GM12878 (cell line): ENCODE measurements around the gene TAS2R30. TPM values are rescaled to one million over a fixed set of nuclear protein-coding genes. Genes with fewer than 3 reads are reported as not detected.

Source experiments
- ATF3 ChIP-seq: IDR thresholded peaks from 2 replicates; pipeline ENCODE4 v1.6.1; 2011; ENCODE audit warnings: low read depth, mild to moderate bottlenecking, low read length, moderate library complexity, borderline replicate concordance; ENCODE audit errors: extremely low read depth
- BCLAF1 ChIP-seq: fragments of 450-650 bp; IDR thresholded peaks from 2 replicates; pipeline ENCODE4 v1.6.1; 2017; ENCODE audit warnings: antibody characterized with exemption, mild to moderate bottlenecking, moderate library complexity
- BRCA1 ChIP-seq: IDR thresholded peaks from 2 replicates; pipeline ENCODE4 v1.6.1; 2011; ENCODE audit warnings: low read depth, low read length, improper control_type of control experiment
- CEBPZ ChIP-seq: fragments of 150-350 bp; IDR thresholded peaks from 2 replicates; pipeline ENCODE4 v1.6.1; 2016; ENCODE audit warnings: low read depth, low read length
- CTCF ChIP-seq, 3 experiments: IDR thresholded peaks in 2 of 3; conservative IDR thresholded peaks in 1 of 3; 2 replicates each; pipeline ENCODE4 v1.5.1; 2011; ENCODE audit warnings: low read depth in 3 of 3, low read length in 3 of 3, mild to moderate bottlenecking in 3 of 3, control low read depth in 2 of 3, moderate library complexity in 2 of 3, inconsistent platforms in 1 of 3, mixed read lengths in 1 of 3; ENCODE audit not compliant: control insufficient read depth in 2 of 3, insufficient read depth in 1 of 3; ENCODE audit errors: extremely low read depth in 1 of 3
- JUND ChIP-seq: IDR thresholded peaks from 2 replicates; pipeline ENCODE4 v1.6.1; 2012; ENCODE audit warnings: low read depth, mild to moderate bottlenecking, low read length, improper control_type of control experiment, moderate library complexity
- KDM1A ChIP-seq: fragments of 200-600 bp; sonication (generic); IDR thresholded peaks from 2 replicates; pipeline ENCODE4 v1.6.1; 2016; ENCODE audit warnings: borderline replicate concordance
- PML ChIP-seq: IDR thresholded peaks from 2 replicates; pipeline ENCODE4 v1.6.1; 2012; ENCODE audit warnings: low read length, inconsistent platforms
- RAD21 ChIP-seq: IDR thresholded peaks from 2 replicates; pipeline ENCODE4 v1.6.1; 2011; ENCODE audit warnings: mild to moderate bottlenecking, low read depth, low read length, moderate library complexity; ENCODE audit not compliant: insufficient read depth
- RBBP5 ChIP-seq: fragments of 200-600 bp; sonication (generic); conservative IDR thresholded peaks from 2 replicates; pipeline ENCODE4 v1.6.1; 2016
- SIX5 ChIP-seq: IDR thresholded peaks from 2 replicates; pipeline ENCODE4 v1.6.1; 2011; ENCODE audit warnings: mild to moderate bottlenecking, low read depth, low read length, moderate library complexity; ENCODE audit not compliant: severe bottlenecking
- YY1 ChIP-seq: IDR thresholded peaks from 2 replicates; pipeline ENCODE4 v1.6.1; 2011; ENCODE audit warnings: low read depth, mild to moderate bottlenecking, low read length
- ZBTB33 ChIP-seq: fragments of 450-650 bp; IDR thresholded peaks from 2 replicates; pipeline ENCODE4 v1.6.1; 2017; ENCODE audit warnings: mild to moderate bottlenecking
- ZBTB4 ChIP-seq: fragments of 450-650 bp; formaldehyde crosslinking; IDR thresholded peaks from 2 replicates; pipeline ENCODE4 v1.4.0; 2022; ENCODE audit warnings: mild to moderate bottlenecking, moderate library complexity
- polyA plus RNA-seq, 11 experiments: library from polyadenylated mRNA; depleted of rRNA in 4 of 11; unstranded in 6 of 11; stranded (reverse) in 5 of 11; fragments of >200 nt; fragmentation: Nextera tagmentation in 4 of 11; fragmentation: Illumina TruSeq in 1 of 11; extraction: Ambion mirVana in 4 of 11; extraction: Trizol in 1 of 11; gene quantifications; 1 replicate in 1 of 11; 2 replicates in 10 of 11; pipeline versions ENCODE4 v1.2.1 to v1.2.3, GENCODE V29; 2011 to 2016; ENCODE audit warnings: inconsistent platforms in 2 of 11, missing spikeins in 2 of 11, low read depth in 1 of 11
- total RNA-seq, 4 experiments: library from RNA; depleted of rRNA in 3 of 4; stranded (reverse); fragments of >200 nt in 3 of 4; fragmentation: Illumina TruSeq in 1 of 4; extraction: Trizol in 1 of 4; gene quantifications; 2 replicates each; pipeline versions ENCODE4 v1.2.1 to v1.2.3, GENCODE V29; 2013 to 2021

TAS2R30 gene
- total and polyA plus RNA-seq, 10 of the 15 experiments (the other 5 are each of a cell fraction or from before 2014, with no cell fraction given): 0.09 to 5.9 (median 0.54) TPM; not detected in 3

GRCh38 chr12:11171145-11171968 is 36.9 kb upstream of the TAS2R30 start, which contains the start of gene SMIM10L1 (continued):
- TF ChIP-seq CEBPZ (no peak), ZBTB4 (CRISPR knock-in tag) (no peak), CTCF (IDR thresholded peaks at IDR 0.05 in 2 of 3, conservative IDR thresholded peaks at IDR 0.05 in 1 of 3; ENCODE audit: control insufficient read depth in 2 of 3, extremely low read depth in 1 of 3, insufficient read depth in 1 of 3, low read depth in 3 of 3, low read length in 3 of 3) (no peak), BCLAF1 (no peak), PML (peak; percentile 97), YY1 (peak; percentile 98), JUND (0 out of 2 replicates have a peak, but pooled peaks have one; percentile 4), KDM1A (no peak), ZBTB33 (no peak), RAD21 (0 out of 2 replicates have a peak, but pooled peaks have one; percentile 11), ATF3 (no peak), SIX5 (peak; percentile 34), BRCA1 (peak; percentile 96), RBBP5 (no peak)
